Liver (tissue), 9 donors: ENCODE measurements around the gene CCDC192. TPM values are rescaled to one million over a fixed set of nuclear protein-coding genes. Genes with fewer than 3 reads are reported as not detected.

Source experiments
- DNase-seq: peaks from one replicate; pipeline ENCODE4 v3.0.0-alpha.2; 2017; ENCODE audit warnings: low spot score
- H3K27ac ChIP-seq, 2 donors: one replicate each; pipeline ENCODE4 v1.7.0; 2013; ENCODE audit warnings: inconsistent platforms in 2 of 2, low read length in 2 of 2, control low read depth in 1 of 2, low read depth in 1 of 2, mild to moderate bottlenecking in 1 of 2
- H3K27me3 ChIP-seq, 4 donors: one replicate each; pipeline versions ENCODE4 v1.6.1 to v1.7.0; 2013; ENCODE audit warnings: low read length in 3 of 4, inconsistent platforms in 1 of 4, mild to moderate bottlenecking in 1 of 4, moderate library complexity in 1 of 4; ENCODE audit not compliant: control insufficient read depth in 4 of 4, insufficient read depth in 4 of 4
- H3K36me3 ChIP-seq, 4 donors: one replicate each; pipeline versions ENCODE4 v1.6.1 to v1.7.0; 2013; ENCODE audit warnings: low read length in 3 of 4, mild to moderate bottlenecking in 3 of 4, low read depth in 1 of 4, moderate library complexity in 1 of 4; ENCODE audit not compliant: control insufficient read depth in 4 of 4, insufficient read depth in 3 of 4
- H3K4me1 ChIP-seq, 4 donors: one replicate each; pipeline versions ENCODE4 v1.6.1 to v1.7.0; 2013; ENCODE audit warnings: low read length in 3 of 4, mild to moderate bottlenecking in 3 of 4, moderate library complexity in 1 of 4; ENCODE audit not compliant: control insufficient read depth in 4 of 4, insufficient read depth in 4 of 4
- H3K4me3 ChIP-seq, 3 donors: one replicate each; pipeline versions ENCODE4 v1.6.1 to v1.7.0; 2013; ENCODE audit warnings: low read length in 3 of 3, control low read depth in 1 of 3, low read depth in 1 of 3, mild to moderate bottlenecking in 1 of 3
- H3K9ac ChIP-seq, 2 donors: one replicate each; pipeline ENCODE4 v1.7.0; 2013; ENCODE audit warnings: low read length in 2 of 2, mild to moderate bottlenecking in 2 of 2, moderate library complexity in 2 of 2, control low read depth in 1 of 2, low read depth in 1 of 2
- H3K9me3 ChIP-seq, 4 donors: one replicate each; pipeline versions ENCODE4 v1.6.1 to v1.7.0; 2013; ENCODE audit warnings: low read length in 3 of 4; ENCODE audit not compliant: control insufficient read depth in 4 of 4
- EGR1 ChIP-seq, 2 donors: IDR thresholded peaks; 2 replicates each; pipeline ENCODE4 v1.6.1; 2016 to 2018; ENCODE audit warnings: antibody characterized with exemption in 2 of 2, low read depth in 2 of 2
- FOXA1 ChIP-seq: IDR thresholded peaks from 2 replicates; pipeline ENCODE4 v1.6.1; 2016; ENCODE audit warnings: antibody characterized with exemption
- FOXA2 ChIP-seq: IDR thresholded peaks from 2 replicates; pipeline ENCODE4 v1.6.1; 2016; ENCODE audit warnings: antibody characterized with exemption
- GABPA ChIP-seq, 2 donors: IDR thresholded peaks in 1 of 2; conservative IDR thresholded peaks in 1 of 2; 2 replicates each; pipeline ENCODE4 v1.6.1; 2016; ENCODE audit warnings: antibody characterized with exemption in 2 of 2, mild to moderate bottlenecking in 1 of 2, moderate library complexity in 1 of 2
- HNF4A ChIP-seq, 2 donors: conservative IDR thresholded peaks; 2 replicates each; pipeline ENCODE4 v1.6.1; 2016; ENCODE audit warnings: antibody characterized with exemption in 2 of 2, mild to moderate bottlenecking in 2 of 2
- HNF4G ChIP-seq: IDR thresholded peaks from 2 replicates; pipeline ENCODE4 v1.6.1; 2016; ENCODE audit warnings: antibody characterized with exemption
- JUND ChIP-seq, 2 donors: IDR thresholded peaks; 2 replicates each; pipeline ENCODE4 v1.6.1; 2016; ENCODE audit warnings: antibody characterized with exemption in 2 of 2
- MAX ChIP-seq: IDR thresholded peaks from 2 replicates; pipeline ENCODE4 v1.6.1; 2016; ENCODE audit warnings: antibody characterized with exemption
- NR2F2 ChIP-seq: IDR thresholded peaks from 2 replicates; pipeline ENCODE4 v1.6.1; 2016; ENCODE audit warnings: antibody characterized with exemption
- RAD21 ChIP-seq, 2 donors: IDR thresholded peaks; 2 replicates each; pipeline ENCODE4 v1.6.1; 2016; ENCODE audit warnings: antibody characterized with exemption in 2 of 2, mild to moderate bottlenecking in 2 of 2
- RXRA ChIP-seq, 2 donors: IDR thresholded peaks; 2 replicates each; pipeline ENCODE4 v1.6.1; 2017 to 2018; ENCODE audit warnings: antibody characterized with exemption in 2 of 2, mild to moderate bottlenecking in 1 of 2
- SP1 ChIP-seq: IDR thresholded peaks from 2 replicates; pipeline ENCODE4 v1.6.1; 2018; ENCODE audit warnings: antibody characterized with exemption, mild to moderate bottlenecking
- TAF1 ChIP-seq: conservative IDR thresholded peaks from 2 replicates; pipeline ENCODE4 v1.6.1; 2016; ENCODE audit warnings: antibody characterized with exemption, mild to moderate bottlenecking
- YY1 ChIP-seq: IDR thresholded peaks from 2 replicates; pipeline ENCODE4 v1.6.1; 2016; ENCODE audit warnings: antibody characterized with exemption, mild to moderate bottlenecking
- ZBTB33 ChIP-seq: IDR thresholded peaks from 2 replicates; pipeline ENCODE4 v1.6.1; 2016; ENCODE audit warnings: antibody characterized with exemption
- WGBS: extraction: QIAGEN DNeasy Blood & Tissue Kit; methylation state at CpG from one replicate; pipeline ENCODE4 v1.1.7; 2013; 5-methylcytosine and 5-hydroxymethylcytosine counted together
- polyA plus RNA-seq, 2 donors: library from polyadenylated mRNA; stranded (reverse) in 1 of 2; unstranded in 1 of 2; fragments of 200-250 nt in 1 of 2; fragments of >200 nt in 1 of 2; fragmentation: Nextera tagmentation in 1 of 2; extraction: Ambion mirVana in 1 of 2; gene quantifications; one replicate each; pipeline versions ENCODE4 v1.2.1 to v1.2.3, GENCODE V29; 2013 to 2015
- total RNA-seq, 2 donors: library from RNA; depleted of rRNA; stranded (reverse); fragments of >200 nt; gene quantifications; one replicate each; pipeline ENCODE4 v1.2.3, GENCODE V29; 2014
- TF ChIP-seq, protein P1 (sequence below): fragments of 150-350 bp; IDR thresholded peaks from 2 replicates; pipeline ENCODE4 v1.5.1; 2017; ENCODE audit warnings: improper control_type of control experiment, low read depth, low read length; ENCODE audit not compliant: missing input control
- TF ChIP-seq, protein P2 (sequence below): IDR thresholded peaks from 2 replicates; pipeline ENCODE4 v1.6.1; 2016; ENCODE audit warnings: antibody characterized with exemption, mild to moderate bottlenecking
- TF ChIP-seq, protein P3 (sequence below): IDR thresholded peaks from 2 replicates; pipeline ENCODE4 v1.6.1; 2016; ENCODE audit warnings: antibody characterized with exemption
- donor health status: healthy.
- donor health status: healthy.
- donor health status: healthy.
- donor health status: healthy.
- donor health status: healthy.

The CCDC192 gene
- total and polyA plus RNA-seq, 4 donors, result not detected

- H3K27ac ChIP-seq, result no peak overlapping the region
- H3K4me3 ChIP-seq, result no peak overlapping the region
- no peaks in the 10 kb centered on the region for H3K9me3 ChIP-seq
- H3K36me3 ChIP-seq, result no peaks in the 10 kb centered on the region
- H3K9ac ChIP-seq, result no peak overlapping the region
- WGBS, result 91% methylated on average over 1 of the region's 1 CpG
- no peak for DNase-seq
- TF ChIP-seq NR2F2, result no peak
- no peak for TF ChIP-seq FOXA2
- TF ChIP-seq HNF4G, result no peak
- TF ChIP-seq, protein P1, sequence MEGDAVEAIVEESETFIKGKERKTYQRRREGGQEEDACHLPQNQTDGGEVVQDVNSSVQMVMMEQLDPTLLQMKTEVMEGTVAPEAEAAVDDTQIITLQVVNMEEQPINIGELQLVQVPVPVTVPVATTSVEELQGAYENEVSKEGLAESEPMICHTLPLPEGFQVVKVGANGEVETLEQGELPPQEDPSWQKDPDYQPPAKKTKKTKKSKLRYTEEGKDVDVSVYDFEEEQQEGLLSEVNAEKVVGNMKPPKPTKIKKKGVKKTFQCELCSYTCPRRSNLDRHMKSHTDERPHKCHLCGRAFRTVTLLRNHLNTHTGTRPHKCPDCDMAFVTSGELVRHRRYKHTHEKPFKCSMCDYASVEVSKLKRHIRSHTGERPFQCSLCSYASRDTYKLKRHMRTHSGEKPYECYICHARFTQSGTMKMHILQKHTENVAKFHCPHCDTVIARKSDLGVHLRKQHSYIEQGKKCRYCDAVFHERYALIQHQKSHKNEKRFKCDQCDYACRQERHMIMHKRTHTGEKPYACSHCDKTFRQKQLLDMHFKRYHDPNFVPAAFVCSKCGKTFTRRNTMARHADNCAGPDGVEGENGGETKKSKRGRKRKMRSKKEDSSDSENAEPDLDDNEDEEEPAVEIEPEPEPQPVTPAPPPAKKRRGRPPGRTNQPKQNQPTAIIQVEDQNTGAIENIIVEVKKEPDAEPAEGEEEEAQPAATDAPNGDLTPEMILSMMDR, result no peak
- TF ChIP-seq YY1, result no peak
- TF ChIP-seq TAF1, result no peak
- no peak for TF ChIP-seq ZBTB33
- no peaks in the 10 kb centered on the region for H3K4me1 ChIP-seq
- H3K27me3 ChIP-seq, result no peaks in the 10 kb centered on the region
Observed at GRCh38 chr5:127805448-127805847, 102.3 kb downstream of the CCDC192 start.

- H3K27ac ChIP-seq, result no peak overlapping the region
- no peaks in the 10 kb centered on the region for H3K9me3 ChIP-seq
- WGBS, result 88% methylated on average over 3 of the region's 3 CpGs
- TF ChIP-seq ZBTB33 (no peak), EGR1 (IDR thresholded peaks at IDR 0.05; ENCODE audit: low read depth in 2 of 2) (no peak), YY1 (no peak), FOXA1 (no peak), GABPA (IDR thresholded peaks at IDR 0.05 in 1 of 2, conservative IDR thresholded peaks at IDR 0.05 in 1 of 2) (no peak), SP1 (no peak), RAD21 (IDR thresholded peaks at IDR 0.05) (no peak), TAF1 (no peak), HNF4A (conservative IDR thresholded peaks at IDR 0.05) (no peak), NR2F2 (no peak), JUND (IDR thresholded peaks at IDR 0.05) (no peak), RXRA (IDR thresholded peaks at IDR 0.05) (no peak), HNF4G (no peak), MAX (no peak), FOXA2 (no peak)
- TF ChIP-seq, protein P2, sequence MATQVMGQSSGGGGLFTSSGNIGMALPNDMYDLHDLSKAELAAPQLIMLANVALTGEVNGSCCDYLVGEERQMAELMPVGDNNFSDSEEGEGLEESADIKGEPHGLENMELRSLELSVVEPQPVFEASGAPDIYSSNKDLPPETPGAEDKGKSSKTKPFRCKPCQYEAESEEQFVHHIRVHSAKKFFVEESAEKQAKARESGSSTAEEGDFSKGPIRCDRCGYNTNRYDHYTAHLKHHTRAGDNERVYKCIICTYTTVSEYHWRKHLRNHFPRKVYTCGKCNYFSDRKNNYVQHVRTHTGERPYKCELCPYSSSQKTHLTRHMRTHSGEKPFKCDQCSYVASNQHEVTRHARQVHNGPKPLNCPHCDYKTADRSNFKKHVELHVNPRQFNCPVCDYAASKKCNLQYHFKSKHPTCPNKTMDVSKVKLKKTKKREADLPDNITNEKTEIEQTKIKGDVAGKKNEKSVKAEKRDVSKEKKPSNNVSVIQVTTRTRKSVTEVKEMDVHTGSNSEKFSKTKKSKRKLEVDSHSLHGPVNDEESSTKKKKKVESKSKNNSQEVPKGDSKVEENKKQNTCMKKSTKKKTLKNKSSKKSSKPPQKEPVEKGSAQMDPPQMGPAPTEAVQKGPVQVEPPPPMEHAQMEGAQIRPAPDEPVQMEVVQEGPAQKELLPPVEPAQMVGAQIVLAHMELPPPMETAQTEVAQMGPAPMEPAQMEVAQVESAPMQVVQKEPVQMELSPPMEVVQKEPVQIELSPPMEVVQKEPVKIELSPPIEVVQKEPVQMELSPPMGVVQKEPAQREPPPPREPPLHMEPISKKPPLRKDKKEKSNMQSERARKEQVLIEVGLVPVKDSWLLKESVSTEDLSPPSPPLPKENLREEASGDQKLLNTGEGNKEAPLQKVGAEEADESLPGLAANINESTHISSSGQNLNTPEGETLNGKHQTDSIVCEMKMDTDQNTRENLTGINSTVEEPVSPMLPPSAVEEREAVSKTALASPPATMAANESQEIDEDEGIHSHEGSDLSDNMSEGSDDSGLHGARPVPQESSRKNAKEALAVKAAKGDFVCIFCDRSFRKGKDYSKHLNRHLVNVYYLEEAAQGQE, result no peak
- TF ChIP-seq, protein P3, sequence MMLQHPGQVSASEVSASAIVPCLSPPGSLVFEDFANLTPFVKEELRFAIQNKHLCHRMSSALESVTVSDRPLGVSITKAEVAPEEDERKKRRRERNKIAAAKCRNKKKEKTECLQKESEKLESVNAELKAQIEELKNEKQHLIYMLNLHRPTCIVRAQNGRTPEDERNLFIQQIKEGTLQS, result no peak
- TF ChIP-seq, protein P1, result no peak
- H3K27me3 ChIP-seq, result no peaks in the 10 kb centered on the region
- H3K36me3 ChIP-seq, result no peaks in the 10 kb centered on the region
- no peak for DNase-seq
- no peak overlapping the region for H3K9ac ChIP-seq
- H3K4me1 ChIP-seq, result no peaks in the 10 kb centered on the region
- no peak overlapping the region for H3K4me3 ChIP-seq
Observed at GRCh38 chr5:127806776-127807175, 103.6 kb downstream of the CCDC192 start.
